Measurements from ENCODE around the gene SNRNP25.

Gene SNRNP25

DNA sequence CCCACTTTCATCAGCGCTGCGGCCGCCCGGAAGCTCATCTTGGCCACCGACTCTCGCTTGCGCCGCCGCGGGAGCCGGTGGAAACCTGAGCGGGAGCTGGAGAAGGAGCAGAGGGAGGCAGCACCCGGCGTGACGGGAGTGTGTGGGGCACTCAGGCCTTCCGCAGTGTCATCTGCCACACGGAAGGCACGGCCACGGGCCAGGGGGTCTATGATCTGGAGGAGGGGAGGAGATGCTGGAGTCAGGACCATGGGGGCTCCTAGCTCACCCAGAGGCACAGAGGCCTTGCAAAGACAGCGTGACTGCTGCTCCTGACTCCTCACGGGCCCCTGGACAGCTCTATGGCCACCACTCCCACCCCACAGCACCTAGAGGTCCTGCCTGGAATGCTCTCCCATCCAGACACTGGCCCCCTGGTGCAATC, 9.4 kb downstream of the SNRNP25 start:
- H3K36me3 ChIP-seq: no peaks in the 10 kb centered on the region
- TF ChIP-seq, protein P1, sequence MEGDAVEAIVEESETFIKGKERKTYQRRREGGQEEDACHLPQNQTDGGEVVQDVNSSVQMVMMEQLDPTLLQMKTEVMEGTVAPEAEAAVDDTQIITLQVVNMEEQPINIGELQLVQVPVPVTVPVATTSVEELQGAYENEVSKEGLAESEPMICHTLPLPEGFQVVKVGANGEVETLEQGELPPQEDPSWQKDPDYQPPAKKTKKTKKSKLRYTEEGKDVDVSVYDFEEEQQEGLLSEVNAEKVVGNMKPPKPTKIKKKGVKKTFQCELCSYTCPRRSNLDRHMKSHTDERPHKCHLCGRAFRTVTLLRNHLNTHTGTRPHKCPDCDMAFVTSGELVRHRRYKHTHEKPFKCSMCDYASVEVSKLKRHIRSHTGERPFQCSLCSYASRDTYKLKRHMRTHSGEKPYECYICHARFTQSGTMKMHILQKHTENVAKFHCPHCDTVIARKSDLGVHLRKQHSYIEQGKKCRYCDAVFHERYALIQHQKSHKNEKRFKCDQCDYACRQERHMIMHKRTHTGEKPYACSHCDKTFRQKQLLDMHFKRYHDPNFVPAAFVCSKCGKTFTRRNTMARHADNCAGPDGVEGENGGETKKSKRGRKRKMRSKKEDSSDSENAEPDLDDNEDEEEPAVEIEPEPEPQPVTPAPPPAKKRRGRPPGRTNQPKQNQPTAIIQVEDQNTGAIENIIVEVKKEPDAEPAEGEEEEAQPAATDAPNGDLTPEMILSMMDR (IDR thresholded peaks at IDR 0.05; ENCODE audit: low read depth, low read length): no peak
- no peak for DNase-seq

DNA sequence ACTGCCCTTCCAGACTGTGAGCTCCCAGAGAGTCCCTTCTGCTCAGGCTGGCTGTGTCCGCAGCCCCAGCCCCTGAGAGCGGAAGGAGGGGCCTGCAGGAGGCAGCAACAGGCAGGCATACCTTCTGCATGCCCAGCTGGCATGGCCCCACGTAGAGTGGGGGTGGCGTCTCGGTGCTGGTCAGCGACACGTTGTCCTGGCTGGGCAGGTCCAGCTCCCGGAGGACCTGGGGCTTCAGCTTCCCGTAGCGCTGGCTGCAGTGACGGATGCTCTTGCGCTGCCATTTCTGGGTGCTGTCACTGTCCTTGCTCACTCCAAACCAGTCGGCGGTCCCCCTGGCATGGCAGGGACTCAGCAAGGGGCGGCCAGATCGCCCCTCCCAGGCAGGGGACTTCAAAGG, 9.8 kb downstream of the SNRNP25 start:
- TF ChIP-seq, protein P1 (IDR thresholded peaks at IDR 0.05; ENCODE audit: low read depth, low read length): no peak
- H3K36me3 ChIP-seq: no peaks in the 10 kb centered on the region
- no peaks in the 10 kb centered on the region for H3K4me1 ChIP-seq
- peaks cover 46% of the 10 kb centered on the region for H3K27me3 ChIP-seq
- no peak for DNase-seq
- no peaks in the 10 kb centered on the region for H3K9me3 ChIP-seq
- H3K4me3 ChIP-seq (ENCODE audit: low read depth, low read length): no peak overlapping the region

More for the DNA sequence above, 9.4 kb downstream of the SNRNP25 start:
- peaks cover 46% of the 10 kb centered on the region for H3K27me3 ChIP-seq
- no peaks in the 10 kb centered on the region for H3K9me3 ChIP-seq
- H3K4me3 ChIP-seq (ENCODE audit: low read depth, low read length): no peak overlapping the region
- no peaks in the 10 kb centered on the region for H3K4me1 ChIP-seq

DNA sequence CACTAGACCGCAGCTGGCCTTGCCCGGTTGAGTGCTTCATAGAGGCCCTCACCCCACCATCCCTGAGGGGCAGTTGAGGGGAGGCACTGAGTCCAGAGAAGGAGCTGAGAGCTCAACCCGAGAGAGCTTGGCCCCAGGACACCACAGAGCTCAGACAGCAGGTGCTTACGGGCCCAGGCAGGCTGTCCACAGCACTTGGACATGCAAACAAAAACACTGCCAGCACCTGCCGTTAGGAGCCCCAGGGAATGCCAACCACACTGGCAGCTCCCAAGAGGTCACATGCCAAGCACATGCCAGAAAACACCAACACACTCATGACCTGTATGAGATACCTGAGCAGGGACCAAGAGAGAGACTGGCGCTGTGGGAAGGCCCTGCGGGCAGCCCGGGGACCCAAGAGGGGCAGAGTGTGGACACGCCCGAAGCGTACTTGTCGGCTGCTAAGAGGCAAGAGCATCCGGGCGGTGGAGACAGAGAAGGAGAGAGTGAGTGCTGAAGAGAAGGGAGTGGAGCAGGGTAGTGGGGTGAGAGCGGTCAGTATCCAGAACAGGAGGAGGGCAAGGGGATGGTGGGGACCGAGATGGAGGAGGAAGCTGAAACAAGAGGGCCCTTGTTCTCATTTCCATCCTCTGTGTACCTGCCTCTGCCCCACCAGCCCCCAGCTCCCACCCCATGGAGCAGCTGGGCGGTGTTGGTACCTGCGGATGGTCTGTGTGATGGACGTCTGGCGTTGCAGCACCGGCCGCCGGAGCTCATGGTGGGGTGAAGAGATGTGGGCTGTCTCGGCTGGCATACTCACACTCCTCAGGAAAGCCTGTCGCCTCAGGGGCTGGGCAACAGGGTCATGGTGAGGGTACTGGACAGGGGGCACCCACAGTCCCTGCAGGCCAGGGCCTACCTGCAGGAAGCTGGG, 10.6 kb downstream of the SNRNP25 start:
- Histone ChIP-seq H3K4me1 (no peaks in the 10 kb centered on the region), H3K36me3 (no peaks in the 10 kb centered on the region), H3K27me3 (peaks cover 46% of the 10 kb centered on the region), H3K9me3 (no peaks in the 10 kb centered on the region), H3K4me3 (ENCODE audit: low read depth, low read length) (no peak overlapping the region)
- no peak for DNase-seq
- TF ChIP-seq, protein P1 (IDR thresholded peaks at IDR 0.05; ENCODE audit: low read depth, low read length): no peak

DNA sequence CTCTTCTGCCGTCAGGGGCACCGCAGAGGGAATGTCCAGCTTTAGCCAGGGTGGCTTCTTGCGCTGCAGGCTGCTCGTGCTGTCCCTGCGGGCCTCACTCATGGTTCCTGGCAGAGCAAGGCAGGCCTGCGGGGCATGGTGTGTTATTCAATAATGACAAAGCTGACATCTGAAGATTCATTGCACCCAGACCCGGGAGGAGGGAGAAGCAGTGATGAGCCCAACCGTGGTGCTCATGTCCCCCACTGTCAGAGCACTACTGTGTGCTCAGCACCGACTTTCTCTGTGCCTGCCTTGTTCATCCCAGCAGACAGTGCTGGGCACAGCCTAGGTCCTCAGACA, 11.3 kb downstream of the SNRNP25 start:
- no peak for DNase-seq
- TF ChIP-seq, protein P1 (IDR thresholded peaks at IDR 0.05; ENCODE audit: low read depth, low read length): no peak
- Histone ChIP-seq H3K9me3 (no peaks in the 10 kb centered on the region), H3K27me3 (peaks cover 42% of the 10 kb centered on the region), H3K4me3 (ENCODE audit: low read depth, low read length) (no peak overlapping the region), H3K36me3 (no peaks in the 10 kb centered on the region), H3K4me1 (no peaks in the 10 kb centered on the region)

DNA sequence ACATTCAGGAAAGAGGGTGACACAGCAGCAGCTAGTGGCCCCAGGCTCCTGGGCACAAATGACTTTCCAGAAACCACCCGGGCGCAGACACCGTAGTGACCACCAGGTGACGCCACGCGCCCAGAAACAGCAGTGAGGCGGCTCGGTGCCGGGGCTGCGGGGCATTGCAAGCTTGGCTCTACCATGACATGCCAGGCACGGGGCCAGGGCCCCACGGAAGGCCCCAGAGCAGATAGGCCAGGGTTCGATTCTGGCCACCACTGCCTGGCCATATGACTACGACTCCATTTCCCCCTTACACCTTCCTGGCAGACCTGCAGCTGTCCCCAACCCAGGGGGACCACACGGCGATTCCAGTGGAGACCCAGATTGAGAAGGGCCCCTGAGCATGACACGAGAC, 12.1 kb downstream of the SNRNP25 start:
- no peaks in the 10 kb centered on the region for H3K4me1 ChIP-seq
- no peaks in the 10 kb centered on the region for H3K9me3 ChIP-seq
- peaks cover 33% of the 10 kb centered on the region for H3K27me3 ChIP-seq
- TF ChIP-seq, protein P1 (IDR thresholded peaks at IDR 0.05; ENCODE audit: low read depth, low read length): peak; percentile 97
- H3K4me3 ChIP-seq (ENCODE audit: low read depth, low read length): no peak overlapping the region
- DNase-seq: peak; percentile 92
- H3K36me3 ChIP-seq: no peaks in the 10 kb centered on the region

Measured in BE2C (cell line).